ENCODE results near the gene FADS6.

- TF ChIP-seq, protein P1, sequence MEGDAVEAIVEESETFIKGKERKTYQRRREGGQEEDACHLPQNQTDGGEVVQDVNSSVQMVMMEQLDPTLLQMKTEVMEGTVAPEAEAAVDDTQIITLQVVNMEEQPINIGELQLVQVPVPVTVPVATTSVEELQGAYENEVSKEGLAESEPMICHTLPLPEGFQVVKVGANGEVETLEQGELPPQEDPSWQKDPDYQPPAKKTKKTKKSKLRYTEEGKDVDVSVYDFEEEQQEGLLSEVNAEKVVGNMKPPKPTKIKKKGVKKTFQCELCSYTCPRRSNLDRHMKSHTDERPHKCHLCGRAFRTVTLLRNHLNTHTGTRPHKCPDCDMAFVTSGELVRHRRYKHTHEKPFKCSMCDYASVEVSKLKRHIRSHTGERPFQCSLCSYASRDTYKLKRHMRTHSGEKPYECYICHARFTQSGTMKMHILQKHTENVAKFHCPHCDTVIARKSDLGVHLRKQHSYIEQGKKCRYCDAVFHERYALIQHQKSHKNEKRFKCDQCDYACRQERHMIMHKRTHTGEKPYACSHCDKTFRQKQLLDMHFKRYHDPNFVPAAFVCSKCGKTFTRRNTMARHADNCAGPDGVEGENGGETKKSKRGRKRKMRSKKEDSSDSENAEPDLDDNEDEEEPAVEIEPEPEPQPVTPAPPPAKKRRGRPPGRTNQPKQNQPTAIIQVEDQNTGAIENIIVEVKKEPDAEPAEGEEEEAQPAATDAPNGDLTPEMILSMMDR (IDR thresholded peaks at IDR 0.05): no peak
- TF ChIP-seq, protein P2, sequence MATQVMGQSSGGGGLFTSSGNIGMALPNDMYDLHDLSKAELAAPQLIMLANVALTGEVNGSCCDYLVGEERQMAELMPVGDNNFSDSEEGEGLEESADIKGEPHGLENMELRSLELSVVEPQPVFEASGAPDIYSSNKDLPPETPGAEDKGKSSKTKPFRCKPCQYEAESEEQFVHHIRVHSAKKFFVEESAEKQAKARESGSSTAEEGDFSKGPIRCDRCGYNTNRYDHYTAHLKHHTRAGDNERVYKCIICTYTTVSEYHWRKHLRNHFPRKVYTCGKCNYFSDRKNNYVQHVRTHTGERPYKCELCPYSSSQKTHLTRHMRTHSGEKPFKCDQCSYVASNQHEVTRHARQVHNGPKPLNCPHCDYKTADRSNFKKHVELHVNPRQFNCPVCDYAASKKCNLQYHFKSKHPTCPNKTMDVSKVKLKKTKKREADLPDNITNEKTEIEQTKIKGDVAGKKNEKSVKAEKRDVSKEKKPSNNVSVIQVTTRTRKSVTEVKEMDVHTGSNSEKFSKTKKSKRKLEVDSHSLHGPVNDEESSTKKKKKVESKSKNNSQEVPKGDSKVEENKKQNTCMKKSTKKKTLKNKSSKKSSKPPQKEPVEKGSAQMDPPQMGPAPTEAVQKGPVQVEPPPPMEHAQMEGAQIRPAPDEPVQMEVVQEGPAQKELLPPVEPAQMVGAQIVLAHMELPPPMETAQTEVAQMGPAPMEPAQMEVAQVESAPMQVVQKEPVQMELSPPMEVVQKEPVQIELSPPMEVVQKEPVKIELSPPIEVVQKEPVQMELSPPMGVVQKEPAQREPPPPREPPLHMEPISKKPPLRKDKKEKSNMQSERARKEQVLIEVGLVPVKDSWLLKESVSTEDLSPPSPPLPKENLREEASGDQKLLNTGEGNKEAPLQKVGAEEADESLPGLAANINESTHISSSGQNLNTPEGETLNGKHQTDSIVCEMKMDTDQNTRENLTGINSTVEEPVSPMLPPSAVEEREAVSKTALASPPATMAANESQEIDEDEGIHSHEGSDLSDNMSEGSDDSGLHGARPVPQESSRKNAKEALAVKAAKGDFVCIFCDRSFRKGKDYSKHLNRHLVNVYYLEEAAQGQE (IDR thresholded peaks at IDR 0.05; ENCODE audit: insufficient read depth in 1 of 2, low read depth in 2 of 2, low read length in 1 of 2): no peak
- TF ChIP-seq TCF7L2 (IDR thresholded peaks at IDR 0.05; ENCODE audit: low read depth, low read length): no peak
These were observed 57.2 kb downstream of the FADS6 start for GRCh38 chr17:74836191-74836590.

Data from Panc1 (cell line).